ENCODE results near the gene SLC17A7. TPM values are rescaled to one million over a fixed set of nuclear protein-coding genes. Genes with fewer than 3 reads are reported as not detected.

The SLC17A7 gene
- total RNA-seq, 2 donors from 2014 or later, result 0.54 to 2.8 TPM

DNA sequence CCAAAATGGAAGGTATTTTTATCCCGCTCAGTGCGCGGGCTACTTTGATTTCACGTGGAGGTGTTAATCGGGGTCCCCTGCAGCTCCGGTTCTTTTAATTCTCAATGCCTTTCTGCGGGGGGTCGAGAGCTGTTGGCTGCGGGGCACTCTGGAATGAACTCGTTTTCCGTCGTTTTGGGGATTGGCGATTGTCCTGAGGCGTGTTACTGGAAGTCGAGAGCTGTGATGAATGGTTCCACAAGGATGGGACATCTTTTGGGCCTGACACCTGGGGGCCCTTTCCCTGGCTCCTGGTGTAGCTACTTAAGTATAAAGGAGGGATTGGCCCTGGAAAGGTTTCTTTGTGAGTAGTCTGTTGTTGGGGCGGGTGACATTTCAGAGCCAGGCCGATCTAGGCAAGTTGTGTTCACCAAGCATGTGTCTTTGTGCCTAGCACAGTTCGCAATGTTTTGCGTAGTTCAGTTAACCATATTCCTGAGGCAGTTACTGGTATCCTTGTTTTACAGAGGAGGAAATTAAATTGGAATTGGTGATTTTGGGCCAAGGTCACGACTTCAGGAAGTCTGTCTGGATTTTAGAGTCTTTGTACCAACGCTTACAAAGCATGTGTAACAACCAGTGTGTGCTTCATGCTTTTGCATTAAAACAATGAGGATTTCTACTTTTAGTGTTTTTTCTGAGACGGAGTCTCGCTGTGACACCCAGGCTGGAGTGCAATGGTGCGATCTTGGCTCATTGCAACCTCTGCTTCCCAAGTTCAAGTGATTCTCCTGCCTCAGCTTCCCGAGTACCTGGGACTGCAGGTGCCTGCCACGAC is 46.9 kb upstream of the SLC17A7 start:
- no peak for TF ChIP-seq CTCF (IDR thresholded peaks at IDR 0.05)
- Histone ChIP-seq H3K9me3 (no peaks in the 10 kb centered on the region), H3K36me3 (peaks cover 35% of the 10 kb centered on the region), H3K27me3 (replicated peaks; ENCODE audit: insufficient read depth) (no peaks in the 10 kb centered on the region), H3K27ac (peak overlapping the region; percentile 80 to 84), H3K4me1 (ENCODE audit: control insufficient read depth in 1 of 2, low read depth in 2 of 2) (peaks cover 10 to 21% of the 10 kb centered on the region in 2 donors), H3K4me3 (peak overlapping the region; percentile 83)
- DNase-seq (ENCODE audit: low spot score), result no peak
- ATAC-seq (ENCODE audit: insufficient number of reproducible peaks, low FRiP score, low read depth), result no peak

DNA sequence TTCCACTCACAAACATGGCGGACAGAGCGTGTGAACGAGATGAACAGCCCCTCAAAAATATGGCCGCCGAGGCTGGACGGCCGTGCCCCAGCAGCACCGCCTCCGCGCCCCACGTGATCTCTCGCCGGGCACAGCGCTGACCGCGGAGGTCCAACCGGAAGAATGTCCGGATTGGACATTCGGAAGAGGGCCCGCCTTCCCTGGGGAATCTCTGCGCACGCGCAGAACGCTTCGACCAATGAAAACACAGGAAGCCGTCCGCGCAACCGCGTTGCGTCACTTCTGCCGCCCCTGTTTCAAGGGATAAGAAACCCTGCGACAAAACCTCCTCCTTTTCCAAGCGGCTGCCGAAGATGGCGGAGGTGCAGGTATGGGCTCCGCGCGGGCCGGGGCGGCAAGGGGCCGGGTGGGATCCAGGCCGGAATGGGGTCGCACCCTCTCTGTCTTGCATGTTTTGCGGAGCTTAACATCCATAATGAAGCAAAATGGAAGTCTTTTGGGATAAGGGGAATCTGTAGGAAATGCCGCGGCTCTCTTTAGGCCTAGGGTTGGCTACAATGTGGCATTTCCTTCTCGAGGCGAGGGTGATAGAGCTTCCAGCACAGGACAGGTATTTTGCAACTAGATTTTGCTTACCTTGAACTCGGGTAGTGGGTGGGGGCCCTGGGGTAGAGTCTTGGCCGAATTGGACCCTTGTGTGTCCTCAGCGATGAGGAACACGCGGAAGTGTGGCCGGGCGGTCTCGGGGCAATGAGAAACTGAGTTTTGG is 46.1 kb upstream of the SLC17A7 start, which contains the start of gene RPL13A:
Gene RPL13A (plus strand): TSS at position 332 of the 769 bp plus-strand sequence. CDS start 22 bp downstream, at position 354.
- peak; percentile 97 for DNase-seq (ENCODE audit: low spot score)
- H3K9me3 ChIP-seq, result no peaks in the 10 kb centered on the region
- H3K4me1 ChIP-seq (ENCODE audit: control insufficient read depth in 1 of 2, low read depth in 2 of 2), result peaks cover 10 to 21% of the 10 kb centered on the region in 2 donors
- peak within 1 kb of the TSS; percentile 83 for H3K4me3 ChIP-seq
- peak; percentile 96 for ATAC-seq (ENCODE audit: insufficient number of reproducible peaks, low FRiP score, low read depth)
- H3K27ac ChIP-seq, result peak within 1 kb of the TSS; percentile 80 to 84
- H3K27me3 ChIP-seq (replicated peaks; ENCODE audit: insufficient read depth), result no peaks in the 10 kb centered on the region
- TF ChIP-seq CTCF (IDR thresholded peaks at IDR 0.05), result no peak
- H3K36me3 ChIP-seq, result peaks cover 29% of the 10 kb centered on the region

DNA sequence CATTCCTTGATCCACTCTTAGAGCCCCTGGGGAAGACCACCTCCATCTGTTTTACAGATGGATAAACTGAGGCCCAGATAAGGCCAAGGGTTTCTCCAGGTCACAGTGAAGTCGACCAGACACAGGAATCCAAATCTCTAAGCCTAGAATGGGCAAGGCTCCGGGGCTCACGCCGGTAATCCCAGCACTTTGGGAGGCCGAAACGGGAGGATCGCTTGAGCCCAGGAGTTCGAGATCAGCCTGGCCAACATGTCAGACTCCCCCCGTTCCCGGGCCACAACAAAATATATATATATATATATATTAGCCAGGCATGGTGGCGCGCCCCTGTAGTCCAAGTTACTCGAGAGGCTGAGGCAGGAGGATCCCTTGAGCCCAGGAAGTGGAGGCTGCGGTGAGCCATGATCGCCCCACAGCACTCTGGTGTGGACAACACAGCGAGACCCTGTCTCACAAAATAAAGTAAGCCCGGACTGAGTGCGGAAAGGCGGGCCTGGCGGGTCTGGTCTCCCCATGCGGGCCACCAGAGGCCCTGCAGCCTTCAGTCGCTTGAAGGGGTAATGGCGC is 45.5 kb upstream of the SLC17A7 start:
- Histone ChIP-seq H3K27me3 (replicated peaks; ENCODE audit: insufficient read depth) (no peaks in the 10 kb centered on the region), H3K4me3 (peak overlapping the region; percentile 83), H3K9me3 (no peaks in the 10 kb centered on the region), H3K27ac (peak overlapping the region; percentile 70 to 80), H3K4me1 (ENCODE audit: control insufficient read depth in 1 of 2, low read depth in 2 of 2) (peaks cover 10 to 21% of the 10 kb centered on the region in 2 donors), H3K36me3 (peaks cover 22% of the 10 kb centered on the region)
- no peak for ATAC-seq (ENCODE audit: insufficient number of reproducible peaks, low FRiP score, low read depth)
- no peak for DNase-seq (ENCODE audit: low spot score)
- no peak for TF ChIP-seq CTCF (IDR thresholded peaks at IDR 0.05)

DNA sequence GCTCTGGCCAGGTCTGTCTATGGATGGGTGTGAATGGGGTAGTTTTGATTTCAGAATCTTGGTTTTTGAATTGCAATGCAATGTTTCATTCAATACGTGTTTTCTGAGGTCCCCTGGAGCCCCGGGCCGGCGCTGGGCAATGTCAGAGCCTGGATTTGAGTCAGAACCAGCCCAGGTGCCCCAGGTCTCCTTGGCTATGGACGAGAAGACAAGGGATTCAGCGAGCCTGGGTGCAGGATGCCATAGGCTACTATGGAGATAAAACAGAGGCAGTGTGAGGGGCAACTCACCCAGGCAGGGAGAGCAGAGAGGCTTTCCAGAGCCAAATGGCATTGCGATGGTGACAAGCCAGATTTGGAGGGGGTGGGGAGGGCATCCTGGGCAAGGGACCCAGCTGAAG is 44.9 kb upstream of the SLC17A7 start:
- Histone ChIP-seq H3K4me1 (ENCODE audit: control insufficient read depth in 1 of 2, low read depth in 2 of 2) (peaks cover 10 to 21% of the 10 kb centered on the region in 2 donors), H3K27me3 (replicated peaks; ENCODE audit: insufficient read depth) (no peaks in the 10 kb centered on the region), H3K9me3 (no peaks in the 10 kb centered on the region), H3K4me3 (no peak overlapping the region), H3K27ac (no peak overlapping the region), H3K36me3 (peaks cover 18% of the 10 kb centered on the region)
- ATAC-seq (ENCODE audit: insufficient number of reproducible peaks, low FRiP score, low read depth) (no peak), DNase-seq (ENCODE audit: low spot score) (no peak)
- TF ChIP-seq CTCF (IDR thresholded peaks at IDR 0.05), result no peak
